H1 (cell line): ENCODE measurements around the gene GBF1. TPM values are rescaled to one million over a fixed set of nuclear protein-coding genes. Genes with fewer than 3 reads are reported as not detected.

ENCODE experiments used
- CHD2 ChIP-seq: IDR thresholded peaks from 2 replicates; pipeline ENCODE4 v1.6.1; 2012; ENCODE audit warnings: low read length, improper control_type of control experiment
- CREB1 ChIP-seq: IDR thresholded peaks from 2 replicates; pipeline ENCODE4 v1.6.1; 2012; ENCODE audit warnings: inconsistent platforms
- RFX5 ChIP-seq: IDR thresholded peaks from 2 replicates; pipeline ENCODE4 v1.6.1; 2011; ENCODE audit warnings: low read depth, low read length, improper control_type of control experiment, borderline replicate concordance
- SP4 ChIP-seq: IDR thresholded peaks from 2 replicates; pipeline ENCODE4 v1.6.1; 2012; ENCODE audit warnings: low read length, inconsistent platforms
- SUZ12 ChIP-seq: fragments of 200-600 bp; sonication (generic); IDR thresholded peaks from 2 replicates; pipeline ENCODE4 v1.6.1; 2012; ENCODE audit warnings: mild to moderate bottlenecking, inconsistent platforms, low read length, moderate library complexity, mixed read lengths
- polyA plus RNA-seq, 7 experiments: library from polyadenylated mRNA; depleted of rRNA in 3 of 7; stranded (reverse) in 5 of 7; unstranded in 2 of 7; fragments of >200 nt in 5 of 7; fragments of 200-250 nt in 2 of 7; gene quantifications; 1 replicate in 5 of 7; 2 replicates in 1 of 7; 4 replicates in 1 of 7; pipeline versions ENCODE4 v1.2.1 to v1.2.3, GENCODE V29; 2011 to 2013; ENCODE audit warnings: missing spikeins in 2 of 7, mixed read lengths in 2 of 7
- total RNA-seq: library from RNA; stranded (reverse); fragmentation: NEBNext Ultra II Directional; extraction: Animal tissue kit (Norgen Biotek cat#: 25700); gene quantifications from 2 replicates; pipeline ENCODE4 v1.2.1, GENCODE V29; 2021
- TF ChIP-seq, protein P1 (sequence below): IDR thresholded peaks from 2 replicates; pipeline ENCODE4 v1.6.1; 2012; ENCODE audit warnings: inconsistent platforms

Gene GBF1
- total and polyA plus RNA-seq, 2 of the 8 experiments (the other 6 are each of a cell fraction or from before 2014, with no cell fraction given) = 11.0 to 25.5 TPM

DNA sequence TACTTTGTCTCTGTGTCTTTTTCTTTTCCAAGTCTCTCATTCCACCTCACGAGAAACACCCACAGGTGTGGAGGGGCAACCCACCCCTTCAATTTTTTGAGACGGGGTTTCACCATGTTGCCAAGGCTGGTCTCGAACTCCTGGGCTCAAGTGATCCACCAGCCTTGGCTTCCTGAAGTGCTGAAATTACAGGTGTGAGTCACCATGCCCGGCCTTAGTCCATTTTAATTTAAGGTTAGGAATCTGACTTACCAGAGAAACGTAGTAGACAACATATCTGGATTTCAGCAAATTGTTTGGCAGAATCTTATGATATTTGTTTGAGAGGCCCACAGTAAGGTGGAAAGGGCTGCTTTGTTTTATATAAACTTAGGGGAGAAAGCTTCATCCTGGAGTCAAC is 147.0 kb downstream of the GBF1 start (continued):
- TF ChIP-seq, protein P1, sequence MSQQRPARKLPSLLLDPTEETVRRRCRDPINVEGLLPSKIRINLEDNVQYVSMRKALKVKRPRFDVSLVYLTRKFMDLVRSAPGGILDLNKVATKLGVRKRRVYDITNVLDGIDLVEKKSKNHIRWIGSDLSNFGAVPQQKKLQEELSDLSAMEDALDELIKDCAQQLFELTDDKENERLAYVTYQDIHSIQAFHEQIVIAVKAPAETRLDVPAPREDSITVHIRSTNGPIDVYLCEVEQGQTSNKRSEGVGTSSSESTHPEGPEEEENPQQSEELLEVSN = no peak
- TF ChIP-seq CREB1 (no peak), RFX5 (no peak), SUZ12 (no peak), CHD2 (no peak), SP4 (no peak)
